ENCODE data around the gene USP43.
A peak's percentile ranks its signal among the peaks of the same experiment; 100 is the strongest.
"Not testable (repeated sequence)": the region's sequence is repeated elsewhere in the genome, so short reads cannot be mapped to it uniquely, and the experiment has no call there.

The USP43 gene

GRCh38 chr17:9661027-9661426, 15.7 kb downstream of the USP43 start:
- no peak for DNase-seq

- DNase-seq: not testable (repeated sequence)
These were observed 18.2 kb downstream of the USP43 start for GRCh38 chr17:9663511-9663910.

- peak; percentile 5 for DNase-seq
These were observed 21.2 kb downstream of the USP43 start for GRCh38 chr17:9666461-9667050.

GRCh38 chr17:9668517-9668916, 23.2 kb downstream of the USP43 start:
- DNase-seq: peak; percentile 2

GRCh38 chr17:9669551-9670008, 24.3 kb downstream of the USP43 start:
- no peak for DNase-seq

GRCh38 chr17:9670596-9670995, 25.3 kb downstream of the USP43 start:
- DNase-seq: no peak

GRCh38 chr17:9671559-9671958, 26.2 kb downstream of the USP43 start:
- DNase-seq: no peak

GRCh38 chr17:9672266-9672665, 26.9 kb downstream of the USP43 start:
- DNase-seq: no peak

- no peak for DNase-seq
These were observed 27.4 kb downstream of the USP43 start for GRCh38 chr17:9672691-9673090.

- no peak for DNase-seq
These were observed 30.8 kb downstream of the USP43 start for GRCh38 chr17:9676084-9676483.

- DNase-seq: no peak
These were observed 31.5 kb downstream of the USP43 start for GRCh38 chr17:9676820-9677310.

- no peak for DNase-seq
These were observed 32.1 kb downstream of the USP43 start for GRCh38 chr17:9677411-9677810.

- no peak for DNase-seq
These were observed 32.6 kb downstream of the USP43 start for GRCh38 chr17:9677896-9678295.

GRCh38 chr17:9684955-9685621, 39.8 kb downstream of the USP43 start:
- no peak for DNase-seq

GRCh38 chr17:9693755-9694154, 48.4 kb downstream of the USP43 start:
- no peak for DNase-seq

- DNase-seq: no peak
These were observed 51.1 kb downstream of the USP43 start for GRCh38 chr17:9696279-9697044.

GRCh38 chr17:9700136-9700535, 54.8 kb downstream of the USP43 start:
- no peak for DNase-seq

- DNase-seq: no peak
These were observed 55.6 kb downstream of the USP43 start for GRCh38 chr17:9700754-9701476.

- no peak for DNase-seq
These were observed 57.2 kb downstream of the USP43 start for GRCh38 chr17:9702482-9702881.

- no peak for DNase-seq
These were observed 57.8 kb downstream of the USP43 start for GRCh38 chr17:9702914-9703780.

- no peak for DNase-seq
These were observed 58.4 kb downstream of the USP43 start for GRCh38 chr17:9703781-9704082.

GRCh38 chr17:9705745-9706144, 60.4 kb downstream of the USP43 start:
- DNase-seq: no peak
